Activated CD4-positive, CD25-positive, alpha-beta regulatory T cell (primary cell): ENCODE results near the gene ZXDC.

Experiments
- DNase-seq, 4 experiments: peaks; one replicate each; lab custom pipeline; 2025; lab: John Stamatoyannopoulos, UW

Gene ZXDC

GRCh38 chr3:126488886-126489569 is 13.3 kb upstream of the ZXDC start:
- DNase-seq = no peak

GRCh38 chr3:126488185-126488584 is 12.5 kb upstream of the ZXDC start:
- no peak for DNase-seq

GRCh38 chr3:126487151-126487771 is 11.6 kb upstream of the ZXDC start:
- no peak for DNase-seq

GRCh38 chr3:126486360-126486847 is 10.7 kb upstream of the ZXDC start:
- DNase-seq = no peak

- DNase-seq = no peak
Observed at GRCh38 chr3:126485956-126486355, 10.3 kb upstream of the ZXDC start.

GRCh38 chr3:126485176-126485897 is 9.6 kb upstream of the ZXDC start:
- no peak for DNase-seq

- no peak for DNase-seq
Observed at GRCh38 chr3:126484662-126485061, 9.0 kb upstream of the ZXDC start.

- DNase-seq = no peak
Observed at GRCh38 chr3:126484148-126484547, 8.5 kb upstream of the ZXDC start.

- DNase-seq = no peak
Observed at GRCh38 chr3:126483321-126483761, 7.7 kb upstream of the ZXDC start.

GRCh38 chr3:126482503-126483255 is 7.0 kb upstream of the ZXDC start:
- DNase-seq = no peak

- no peak for DNase-seq
Observed at GRCh38 chr3:126481808-126482502, 6.3 kb upstream of the ZXDC start.

GRCh38 chr3:126480861-126481260 is 5.2 kb upstream of the ZXDC start:
- no peak for DNase-seq

- no peak for DNase-seq
Observed at GRCh38 chr3:126480206-126480605, 4.5 kb upstream of the ZXDC start.

- no peak for DNase-seq
Observed at GRCh38 chr3:126479642-126480041, 4.0 kb upstream of the ZXDC start.

- no peak for DNase-seq
Observed at GRCh38 chr3:126478581-126479310, 3.1 kb upstream of the ZXDC start.

- DNase-seq = no peak
Observed at GRCh38 chr3:126477061-126477380, 1.3 kb upstream of the ZXDC start.

- DNase-seq = peak in 1 of 4 experiments; percentile 43
Observed at GRCh38 chr3:126476166-126477060, 722 bp upstream of the ZXDC start.

GRCh38 chr3:126474498-126475412 is 936 bp downstream of the ZXDC start:
- peak in 1 of 4 experiments; percentile 16 for DNase-seq
